AG04450 (cell line): ENCODE measurements around the gene SLC12A8. TPM values are rescaled to one million over a fixed set of nuclear protein-coding genes. Genes with fewer than 3 reads are reported as not detected.

Experiments
- CTCF ChIA-PET: fragments of 300-600, 350-600 bp; formaldehyde crosslinking; extraction: SDS; loops from one replicate; lab custom pipeline; 2022; ENCODE audit warnings: antibody characterized with exemption, inconsistent platforms; lab: Charles Lee
- POLR2A ChIA-PET: fragments of 350-600 bp; formaldehyde crosslinking; extraction: SDS; loops from one replicate; lab custom pipeline; 2021; ENCODE audit warnings: antibody characterized with exemption, inconsistent platforms; lab: Yijun Ruan, JAX
- DNase-seq: peaks from one replicate; pipeline ENCODE4 v3.0.0-alpha.2; 2011; ENCODE audit warnings: low read depth, low spot score
- H3K27ac ChIP-seq: one replicate; pipeline ENCODE4 v1.5.1; 2012; ENCODE audit warnings: low read depth, low read length, control low read depth
- H3K27me3 ChIP-seq: one replicate; pipeline ENCODE4 v1.6.0; 2012; ENCODE audit warnings: low read length; ENCODE audit not compliant: control insufficient read depth, insufficient read depth
- H3K4me3 ChIP-seq: 2 replicates; pipeline ENCODE4 v1.5.1; 2011; ENCODE audit warnings: mild to moderate bottlenecking, low read depth, low read length, control low read depth
- H3K9me3 ChIP-seq: 2 replicates; pipeline ENCODE4 v1.5.1; 2012; ENCODE audit warnings: low read length; ENCODE audit not compliant: control insufficient read depth, insufficient read depth
- polyA plus RNA-seq: library from polyadenylated mRNA; depleted of rRNA; stranded (reverse); fragments of >200 nt; gene quantifications from 2 replicates; pipeline ENCODE4 v1.2.3, GENCODE V29; 2011
- TF ChIP-seq, protein P1 (sequence below): IDR thresholded peaks from 2 replicates; pipeline ENCODE4 v1.5.1; 2011; ENCODE audit warnings: low read depth, low read length, control low read depth, inconsistent platforms

The SLC12A8 gene
- polyA plus RNA-seq, 1 experiment: 15.3 TPM

DNA sequence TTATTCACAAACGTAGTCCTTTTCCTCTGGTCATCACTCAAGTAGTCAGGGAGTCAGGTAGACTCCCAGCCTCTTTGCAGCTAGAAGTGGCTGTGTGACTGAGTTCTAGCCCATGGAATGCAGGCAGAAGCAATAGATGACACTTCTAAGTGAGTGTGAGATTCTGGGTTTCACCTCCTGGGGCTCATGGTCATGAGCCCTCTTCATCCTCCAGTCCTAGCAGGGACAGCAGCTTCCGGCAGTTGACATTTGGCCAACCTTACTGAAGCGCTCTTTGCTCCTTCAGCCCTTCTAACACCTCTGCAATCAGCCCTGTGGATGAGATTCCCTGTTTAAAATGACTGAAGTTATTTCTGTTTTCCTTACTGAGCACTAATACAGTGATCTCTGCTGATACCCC, 21.8 kb downstream of the SLC12A8 start:
- ChIA-PET CTCF (no interaction called here), POLR2A (no interaction called here)
- no peak for DNase-seq
- Histone ChIP-seq H3K27ac (no peak overlapping the region), H3K4me3 (no peak overlapping the region), H3K27me3 (no peaks in the 10 kb centered on the region), H3K9me3 (0 out of 2 replicates have a peak, but pooled peaks cover 5% of the 10 kb centered on the region)
- TF ChIP-seq, protein P1, sequence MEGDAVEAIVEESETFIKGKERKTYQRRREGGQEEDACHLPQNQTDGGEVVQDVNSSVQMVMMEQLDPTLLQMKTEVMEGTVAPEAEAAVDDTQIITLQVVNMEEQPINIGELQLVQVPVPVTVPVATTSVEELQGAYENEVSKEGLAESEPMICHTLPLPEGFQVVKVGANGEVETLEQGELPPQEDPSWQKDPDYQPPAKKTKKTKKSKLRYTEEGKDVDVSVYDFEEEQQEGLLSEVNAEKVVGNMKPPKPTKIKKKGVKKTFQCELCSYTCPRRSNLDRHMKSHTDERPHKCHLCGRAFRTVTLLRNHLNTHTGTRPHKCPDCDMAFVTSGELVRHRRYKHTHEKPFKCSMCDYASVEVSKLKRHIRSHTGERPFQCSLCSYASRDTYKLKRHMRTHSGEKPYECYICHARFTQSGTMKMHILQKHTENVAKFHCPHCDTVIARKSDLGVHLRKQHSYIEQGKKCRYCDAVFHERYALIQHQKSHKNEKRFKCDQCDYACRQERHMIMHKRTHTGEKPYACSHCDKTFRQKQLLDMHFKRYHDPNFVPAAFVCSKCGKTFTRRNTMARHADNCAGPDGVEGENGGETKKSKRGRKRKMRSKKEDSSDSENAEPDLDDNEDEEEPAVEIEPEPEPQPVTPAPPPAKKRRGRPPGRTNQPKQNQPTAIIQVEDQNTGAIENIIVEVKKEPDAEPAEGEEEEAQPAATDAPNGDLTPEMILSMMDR: no peak

DNA sequence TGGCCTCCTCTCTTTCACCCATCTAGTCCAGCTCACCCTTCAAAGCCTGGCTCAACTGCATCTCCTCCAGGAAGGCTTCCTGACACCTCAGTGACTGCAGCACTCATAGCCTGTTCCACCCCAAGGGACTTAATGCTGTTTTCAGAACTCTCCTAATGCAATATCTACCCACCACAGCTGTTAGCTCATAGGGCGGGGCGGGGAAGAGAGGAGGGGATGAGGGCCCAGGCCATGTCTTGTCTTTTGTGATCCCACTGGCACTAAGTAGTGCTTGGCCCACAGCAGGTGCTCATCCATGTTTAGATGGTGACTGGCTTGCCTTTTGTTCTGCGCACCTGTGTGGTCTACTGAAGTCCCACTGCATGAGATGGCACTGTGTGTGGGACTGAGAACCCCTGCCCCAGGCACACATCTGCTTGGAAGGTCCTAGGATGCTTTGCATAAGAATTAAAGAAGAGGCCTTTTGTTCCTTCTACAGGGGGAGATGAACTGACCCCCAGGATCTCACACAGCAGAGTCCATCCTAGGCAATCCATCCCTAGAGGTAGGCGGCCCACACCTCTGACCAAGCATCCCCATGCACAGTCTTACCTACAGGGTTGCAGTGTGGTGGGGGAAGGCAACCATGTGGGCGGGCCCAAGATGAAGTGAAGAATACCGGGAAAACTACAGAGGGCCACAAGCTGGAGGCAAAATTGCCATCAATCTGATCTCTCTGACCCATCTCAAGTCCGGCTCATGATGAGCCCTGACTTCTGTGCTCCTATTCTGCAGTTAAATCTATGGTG, 23.0 kb downstream of the SLC12A8 start:
- CTCF ChIA-PET: no interaction called here
- no peaks in the 10 kb centered on the region for H3K27me3 ChIP-seq
- TF ChIP-seq, protein P1: no peak

DNA sequence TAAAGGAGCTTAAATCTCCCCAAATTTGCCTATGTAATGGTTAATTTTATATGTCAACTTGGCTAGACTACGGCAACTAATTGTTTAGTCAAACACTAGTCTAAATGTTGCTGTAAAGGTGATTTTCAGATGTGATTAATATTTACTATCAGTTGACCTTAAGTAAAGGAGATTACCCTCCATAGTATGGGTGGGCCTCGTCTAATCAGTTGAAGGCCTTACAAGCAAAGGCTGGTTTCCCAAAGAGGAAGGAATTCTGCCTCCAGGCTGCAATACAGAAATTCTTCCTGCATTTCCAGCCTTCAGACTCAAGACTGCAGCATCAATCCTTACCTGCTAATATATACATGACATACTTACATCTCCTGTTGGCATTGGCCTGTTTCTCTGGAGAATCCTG, 23.6 kb downstream of the SLC12A8 start:
- ChIA-PET CTCF (no interaction called here), POLR2A (no interaction called here)
- TF ChIP-seq, protein P1: no peak
- H3K27me3 ChIP-seq: no peaks in the 10 kb centered on the region
- no peak overlapping the region for H3K4me3 ChIP-seq
- 0 out of 2 replicates have a peak, but pooled peaks cover 5% of the 10 kb centered on the region for H3K9me3 ChIP-seq
- H3K27ac ChIP-seq: no peak overlapping the region
- DNase-seq: no peak

More for the DNA sequence above, 23.0 kb downstream of the SLC12A8 start:
- H3K4me3 ChIP-seq: no peak overlapping the region
- 0 out of 2 replicates have a peak, but pooled peaks cover 5% of the 10 kb centered on the region for H3K9me3 ChIP-seq
- H3K27ac ChIP-seq: no peak overlapping the region
- POLR2A ChIA-PET: no interaction called here
- no peak for DNase-seq

DNA sequence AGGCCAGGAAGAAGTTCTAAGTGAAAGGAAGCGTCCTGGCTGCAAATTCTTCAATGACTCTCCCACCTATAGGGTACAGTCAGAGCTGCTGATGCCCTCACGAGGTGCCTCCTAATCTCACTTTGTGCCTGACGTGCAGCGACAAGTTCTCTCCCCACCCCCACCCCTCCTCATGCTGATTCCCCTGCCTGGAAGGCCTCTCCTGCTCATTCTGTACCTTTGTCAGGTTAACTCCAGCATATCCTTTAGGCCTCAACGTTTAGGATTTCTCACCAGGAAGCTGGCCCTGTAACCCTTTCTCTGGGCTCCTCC, 25.0 kb downstream of the SLC12A8 start:
- CTCF ChIA-PET: no interaction called here
- no peak for DNase-seq
- POLR2A ChIA-PET: no interaction called here
- Histone ChIP-seq H3K4me3 (no peak overlapping the region), H3K27ac (no peak overlapping the region), H3K27me3 (no peaks in the 10 kb centered on the region), H3K9me3 (0 out of 2 replicates have a peak, but pooled peaks cover 5% of the 10 kb centered on the region)
- TF ChIP-seq, protein P1: no peak

DNA sequence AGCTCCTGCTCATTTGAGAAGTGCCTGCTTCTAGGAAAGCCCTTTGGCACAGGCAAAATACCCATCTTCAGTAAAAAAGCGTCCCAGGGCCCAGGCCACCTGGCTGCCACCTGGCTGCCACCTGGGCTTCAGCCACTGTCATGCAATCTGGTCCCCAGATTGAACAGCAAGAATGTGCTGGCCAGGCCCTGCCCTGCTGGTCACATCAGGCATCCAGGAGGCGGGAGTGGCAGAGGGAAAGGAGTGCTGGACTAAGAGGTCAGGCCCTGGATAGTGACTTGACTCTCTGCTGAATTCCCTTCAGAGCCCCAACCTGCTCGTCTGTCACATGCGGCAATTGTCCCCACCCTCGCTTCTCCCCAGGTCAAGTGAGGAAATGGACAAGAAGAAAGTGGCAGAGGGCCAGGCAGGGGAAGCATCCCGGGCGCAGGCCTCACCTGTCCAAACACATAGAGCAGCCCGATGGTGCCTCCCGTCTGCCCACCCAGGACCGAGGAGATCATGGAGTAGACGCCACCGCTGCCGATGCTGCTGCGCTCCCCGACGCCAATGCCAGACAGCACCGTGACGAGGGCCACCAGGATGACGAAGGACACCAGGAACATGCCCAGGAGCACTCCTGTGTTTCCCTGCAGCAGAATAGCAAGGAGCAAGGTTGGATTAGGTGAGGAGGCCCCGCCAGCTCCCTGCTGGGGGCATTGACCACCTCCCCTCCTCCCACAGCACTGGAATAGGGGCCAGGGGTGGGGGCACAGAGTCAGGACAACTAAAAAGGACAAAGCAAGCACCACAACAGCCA, 25.5 kb downstream of the SLC12A8 start:
- ChIA-PET POLR2A (interaction anchor here (0.6 to 1.0 kb wide), 2 partner anchors 8 to 276 kb away, joined by 4 to 9 read pairs; no protein-coding TSS in a partner anchor), CTCF (no interaction called here)
- Histone ChIP-seq H3K9me3 (0 out of 2 replicates have a peak, but pooled peaks cover 5% of the 10 kb centered on the region), H3K27me3 (no peaks in the 10 kb centered on the region), H3K27ac (peak overlapping the region; percentile 11), H3K4me3 (no peak overlapping the region)
- DNase-seq: no peak
- TF ChIP-seq, protein P1: no peak
